Ascending aorta (tissue), 2 donors: ENCODE measurements around the gene SMURF2. TPM values are rescaled to one million over a fixed set of nuclear protein-coding genes. Genes with fewer than 3 reads are reported as not detected.

Experiments used
- DNase-seq, 2 donors: peaks; one replicate each; pipeline ENCODE4 v3.0.0-alpha.2; 2019; ENCODE audit warnings: low spot score in 2 of 2
- H3K27ac ChIP-seq, 2 donors: fragments of 200-600 bp; sonication (generic); one replicate each; pipeline ENCODE4 v1.5.1; 2016 to 2017; ENCODE audit warnings: mild to moderate bottlenecking in 1 of 2
- H3K27me3 ChIP-seq: fragments of 200-600 bp; sonication (generic); one replicate; pipeline ENCODE4 v1.5.1; 2017
- H3K36me3 ChIP-seq, 2 donors: fragments of 200-600 bp; sonication (generic); one replicate each; pipeline ENCODE4 v1.5.1; 2016
- H3K4me1 ChIP-seq, 2 donors: fragments of 200-600 bp; sonication (generic); one replicate each; pipeline ENCODE4 v1.5.1; 2016 to 2017; ENCODE audit warnings: mild to moderate bottlenecking in 1 of 2
- H3K4me3 ChIP-seq, 2 donors: fragments of 200-600 bp; sonication (generic); one replicate each; pipeline ENCODE4 v1.5.1; 2016 to 2017; ENCODE audit warnings: mild to moderate bottlenecking in 1 of 2
- H3K9me3 ChIP-seq, 2 donors: fragments of 200-600 bp; sonication (generic); one replicate each; pipeline ENCODE4 v1.5.1; 2016
- intact Hi-C: fragments of 100-400 bp; cut with DNase I; formaldehyde crosslinking; loops from one replicate; pipeline ENCODE4 v1.15.1; 2023
- total RNA-seq: library from RNA; depleted of rRNA; stranded (reverse); fragments of >200 nt; gene quantifications from one replicate; pipeline ENCODE4 v1.1.0, GENCODE V29; 2016
- TF ChIP-seq, protein P1 (sequence below), 3 experiments: fragments of 200-600 bp in 2 of 3; fragments of 450-650 bp in 1 of 3; sonication (generic) in 2 of 3; IDR thresholded peaks; one replicate each; pipeline ENCODE4 v1.5.1; 2016 to 2019; ENCODE audit warnings: antibody characterized with exemption in 3 of 3, mild to moderate bottlenecking in 1 of 3, moderate library complexity in 1 of 3

Gene SMURF2
- 17.6 TPM for total RNA-seq

- TF ChIP-seq, protein P1, sequence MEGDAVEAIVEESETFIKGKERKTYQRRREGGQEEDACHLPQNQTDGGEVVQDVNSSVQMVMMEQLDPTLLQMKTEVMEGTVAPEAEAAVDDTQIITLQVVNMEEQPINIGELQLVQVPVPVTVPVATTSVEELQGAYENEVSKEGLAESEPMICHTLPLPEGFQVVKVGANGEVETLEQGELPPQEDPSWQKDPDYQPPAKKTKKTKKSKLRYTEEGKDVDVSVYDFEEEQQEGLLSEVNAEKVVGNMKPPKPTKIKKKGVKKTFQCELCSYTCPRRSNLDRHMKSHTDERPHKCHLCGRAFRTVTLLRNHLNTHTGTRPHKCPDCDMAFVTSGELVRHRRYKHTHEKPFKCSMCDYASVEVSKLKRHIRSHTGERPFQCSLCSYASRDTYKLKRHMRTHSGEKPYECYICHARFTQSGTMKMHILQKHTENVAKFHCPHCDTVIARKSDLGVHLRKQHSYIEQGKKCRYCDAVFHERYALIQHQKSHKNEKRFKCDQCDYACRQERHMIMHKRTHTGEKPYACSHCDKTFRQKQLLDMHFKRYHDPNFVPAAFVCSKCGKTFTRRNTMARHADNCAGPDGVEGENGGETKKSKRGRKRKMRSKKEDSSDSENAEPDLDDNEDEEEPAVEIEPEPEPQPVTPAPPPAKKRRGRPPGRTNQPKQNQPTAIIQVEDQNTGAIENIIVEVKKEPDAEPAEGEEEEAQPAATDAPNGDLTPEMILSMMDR (IDR thresholded peaks at IDR 0.05): peak in 1 of 3 experiments; percentile 16
- H3K27me3 ChIP-seq: no peaks in the 10 kb centered on the region
- intact Hi-C loops: loop anchor here (1.0 to 5.0 kb wide), 3 partner anchors 47 to 155 kb away; partner anchors contain the start of genes CEP95 and DDX5
These were observed at the start of gene SMURF2 for GRCh38 chr17:64661976-64662773. Gene SMURF2 (minus strand): TSS chr17:64662307. CDS start chr17:64661880, 427 bp downstream.

DNA sequence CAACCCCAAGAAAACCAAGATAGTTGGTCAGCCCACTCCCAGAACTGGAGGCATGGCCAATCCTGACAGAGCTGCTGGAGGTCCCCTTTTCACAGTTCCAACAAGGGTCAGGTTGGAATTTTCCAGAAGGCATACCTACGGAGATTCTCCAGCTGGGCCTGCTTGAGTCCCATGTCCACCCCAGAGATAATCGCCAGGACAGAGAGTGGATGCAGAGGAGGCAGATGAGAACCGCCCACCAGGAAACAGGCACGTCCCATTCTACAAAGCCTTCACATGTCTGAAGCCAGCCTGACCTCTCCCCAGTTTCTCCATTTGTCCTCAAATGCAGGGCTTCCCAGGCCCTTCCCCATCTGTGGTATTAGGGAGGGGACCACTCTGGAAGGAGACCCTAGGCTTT lies 47.4 kb upstream of the SMURF2 start:
- Histone ChIP-seq H3K9me3 (no peaks in the 10 kb centered on the region), H3K4me3 (no peak overlapping the region), H3K27me3 (no peaks in the 10 kb centered on the region), H3K4me1 (peaks cover 14 to 27% of the 10 kb centered on the region in 2 donors), H3K27ac (peak overlapping the region; percentile 58 to 80), H3K36me3 (no peaks in the 10 kb centered on the region)
- TF ChIP-seq, protein P1 (IDR thresholded peaks at IDR 0.05): no peak
- no peak for DNase-seq
- intact Hi-C loops: no loop called here

More at GRCh38 chr17:64661976-64662773, at the start of gene SMURF2:
- H3K4me1 ChIP-seq: peaks cover 0 to 14% of the 10 kb centered on the region in 2 donors
- peak within 1 kb of the TSS; percentile 86 for H3K27ac ChIP-seq
- no peaks in the 10 kb centered on the region for H3K9me3 ChIP-seq
- no peaks in the 10 kb centered on the region for H3K36me3 ChIP-seq
- H3K4me3 ChIP-seq: peak within 1 kb of the TSS; percentile 74 to 98
- DNase-seq: peak; percentile 19 to 85

DNA sequence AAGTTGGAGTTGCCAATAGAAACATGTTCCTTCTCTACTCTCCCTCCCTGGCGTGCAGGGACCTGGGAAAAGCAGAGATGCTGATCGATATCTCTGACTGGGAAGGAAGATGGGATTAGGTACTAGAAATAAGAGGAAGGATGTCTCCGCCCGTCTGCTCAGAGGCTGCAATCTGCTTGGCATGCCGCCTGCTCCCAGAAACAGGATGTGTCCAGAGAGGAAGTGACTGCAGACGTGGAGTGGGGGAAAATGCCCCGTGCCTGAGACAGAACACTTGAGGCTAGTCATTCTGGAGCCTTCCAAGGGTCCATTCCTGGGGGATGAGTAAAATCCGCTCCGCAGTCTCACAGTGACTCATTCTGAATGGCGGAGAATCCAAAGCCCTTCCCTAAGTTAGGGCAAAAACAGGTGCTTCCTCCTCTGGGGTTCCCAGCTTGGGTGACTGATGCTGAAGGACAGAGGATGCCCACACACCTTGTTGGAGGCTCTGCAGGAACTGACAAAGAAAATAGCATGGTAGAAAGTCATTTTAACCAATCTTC lies 45.0 kb upstream of the SMURF2 start:
- peak overlapping the region in 1 of 2 donors; percentile 29 for H3K4me3 ChIP-seq
- H3K36me3 ChIP-seq: no peaks in the 10 kb centered on the region
- peaks cover 14 to 27% of the 10 kb centered on the region in 2 donors for H3K4me1 ChIP-seq
- H3K27me3 ChIP-seq: no peaks in the 10 kb centered on the region
- DNase-seq: peak; percentile 76 to 96
- no peaks in the 10 kb centered on the region for H3K9me3 ChIP-seq
- H3K27ac ChIP-seq: peak overlapping the region; percentile 58 to 71
- TF ChIP-seq, protein P1 (IDR thresholded peaks at IDR 0.05): no peak
- intact Hi-C loops: no loop called here

DNA sequence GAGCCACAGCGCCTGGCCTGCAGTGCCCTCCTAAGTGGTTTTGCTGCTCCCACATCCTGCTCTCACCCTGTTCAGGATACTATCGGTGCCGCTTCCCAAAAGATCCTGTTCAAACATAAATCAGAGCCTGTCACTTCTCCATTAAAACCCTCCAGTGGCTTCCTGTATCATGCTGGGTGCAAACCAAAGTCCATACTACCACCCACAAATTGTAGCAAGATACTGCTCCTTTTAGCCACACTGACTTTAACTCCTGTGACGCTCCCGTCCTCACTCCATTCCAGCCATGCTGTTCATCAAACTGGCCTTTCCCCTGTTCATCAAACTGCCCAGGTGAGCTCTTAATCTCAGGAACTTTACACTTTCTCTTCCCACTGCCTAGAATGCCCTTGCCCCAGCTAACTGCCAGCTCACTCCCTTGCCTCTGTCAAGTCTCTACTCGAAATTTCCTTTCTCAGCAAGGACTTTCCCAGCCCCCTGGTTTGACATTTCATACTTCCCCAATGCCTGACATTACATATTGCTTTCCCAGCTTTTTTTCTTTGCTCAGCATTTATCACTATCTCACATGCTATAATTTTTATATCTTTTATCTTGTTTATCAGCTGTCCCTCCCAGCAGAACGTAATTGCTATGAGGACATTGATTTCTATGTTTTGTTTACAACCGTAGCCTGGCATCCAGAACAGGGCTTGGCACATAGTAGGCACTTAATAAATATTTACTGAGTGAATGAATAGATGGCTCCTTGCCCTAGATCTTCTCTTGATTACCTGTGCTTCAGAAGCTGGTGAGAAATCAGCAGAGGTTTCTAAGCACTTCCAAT lies 44.3 kb upstream of the SMURF2 start:
- no peaks in the 10 kb centered on the region for H3K36me3 ChIP-seq
- no peaks in the 10 kb centered on the region for H3K27me3 ChIP-seq
- no peak for DNase-seq
- H3K4me1 ChIP-seq: peaks cover 14 to 27% of the 10 kb centered on the region in 2 donors
- H3K9me3 ChIP-seq: no peaks in the 10 kb centered on the region
- intact Hi-C loops: no loop called here
- peak overlapping the region; percentile 57 to 71 for H3K27ac ChIP-seq
- TF ChIP-seq, protein P1 (IDR thresholded peaks at IDR 0.05): no peak
- peak overlapping the region in 1 of 2 donors; percentile 29 for H3K4me3 ChIP-seq

GRCh38 chr17:64702815-64703214 lies 40.7 kb upstream of the SMURF2 start:
- no peaks in the 10 kb centered on the region for H3K9me3 ChIP-seq
- H3K4me3 ChIP-seq: no peak overlapping the region
- peaks cover 0 to 15% of the 10 kb centered on the region in 2 donors for H3K4me1 ChIP-seq
- DNase-seq: no peak
- TF ChIP-seq, protein P1 (IDR thresholded peaks at IDR 0.05): no peak
- no peaks in the 10 kb centered on the region for H3K27me3 ChIP-seq
- intact Hi-C loops: no loop called here
- H3K36me3 ChIP-seq: no peaks in the 10 kb centered on the region
- H3K27ac ChIP-seq: no peak overlapping the region
